ENCODE data around the gene CEP20.

The CEP20 gene

GRCh38 chr16:15897834-15898254 lies 9.4 kb upstream of the CEP20 start:
- DNase-seq: peak in 1 of 5 donors; percentile 81

- DNase-seq: no peak
Measured at GRCh38 chr16:15897121-15897780, 8.8 kb upstream of the CEP20 start.

- DNase-seq: peak in 1 of 5 donors; percentile 45
Measured at GRCh38 chr16:15894571-15895374, 6.4 kb upstream of the CEP20 start.

GRCh38 chr16:15891508-15891907 lies 3.1 kb upstream of the CEP20 start:
- DNase-seq: no peak

GRCh38 chr16:15887283-15887682 lies 1.1 kb downstream of the CEP20 start:
- no peak for DNase-seq

GRCh38 chr16:15886078-15886477 lies 2.3 kb downstream of the CEP20 start:
- no peak for DNase-seq

GRCh38 chr16:15885560-15886001 lies 2.8 kb downstream of the CEP20 start:
- no peak for DNase-seq

- no peak for DNase-seq
Measured at GRCh38 chr16:15882563-15882962, 5.8 kb downstream of the CEP20 start.

- no peak for DNase-seq
Measured at GRCh38 chr16:15881794-15882379, 6.5 kb downstream of the CEP20 start.

GRCh38 chr16:15880434-15881308 lies 7.7 kb downstream of the CEP20 start:
- DNase-seq: no peak

- DNase-seq: no peak
Measured at GRCh38 chr16:15879255-15879811, 9.1 kb downstream of the CEP20 start.

- no peak for DNase-seq
Measured at GRCh38 chr16:15876503-15876902, 11.9 kb downstream of the CEP20 start.

- DNase-seq: no peak
Measured at GRCh38 chr16:15874745-15875314, 13.6 kb downstream of the CEP20 start.

- DNase-seq: no peak
Measured at GRCh38 chr16:15873737-15874136, 14.7 kb downstream of the CEP20 start.

GRCh38 chr16:15873301-15873700 lies 15.1 kb downstream of the CEP20 start:
- DNase-seq: no peak

GRCh38 chr16:15870011-15870410 lies 18.4 kb downstream of the CEP20 start:
- DNase-seq: no peak

- DNase-seq: no peak
Measured at GRCh38 chr16:15866451-15866850, 22.0 kb downstream of the CEP20 start.

GRCh38 chr16:15865742-15866141 lies 22.7 kb downstream of the CEP20 start:
- DNase-seq: no peak

- DNase-seq: no peak
Measured at GRCh38 chr16:15864939-15865338, 23.5 kb downstream of the CEP20 start.

- DNase-seq: no peak
Measured at GRCh38 chr16:15861996-15862395, 26.4 kb downstream of the CEP20 start.

GRCh38 chr16:15858921-15859668 lies 29.3 kb downstream of the CEP20 start:
- no peak for DNase-seq

All from T-helper 1 cell (primary cell).